AG04449 (cell line): ENCODE data around the gene ADAMTS12.

Experiments
- CTCF ChIA-PET: fragments of 350-600 bp; formaldehyde crosslinking; extraction: SDS; loops from one replicate; lab custom pipeline; 2021; ENCODE audit warnings: antibody characterized with exemption; lab: Yijun Ruan, JAX
- POLR2A ChIA-PET: fragments of 400-600, 350-600 bp; formaldehyde crosslinking; extraction: SDS; loops from one replicate; lab custom pipeline; 2020; ENCODE audit warnings: antibody characterized with exemption, inconsistent platforms; lab: Yijun Ruan, JAX
- DNase-seq: peaks from one replicate; pipeline ENCODE4 v3.0.0-alpha.2; 2010; ENCODE audit warnings: low read depth, low spot score
- H3K4me3 ChIP-seq: 2 replicates; pipeline ENCODE4 v1.5.1; 2011; ENCODE audit warnings: low read depth, mild to moderate bottlenecking, control low read depth, low read length
- CTCF ChIP-seq: IDR thresholded peaks from one replicate; pipeline ENCODE4 v1.5.1; 2011; ENCODE audit warnings: mild to moderate bottlenecking, moderate library complexity, low read length, control low read depth, inconsistent platforms; ENCODE audit not compliant: insufficient read depth; ENCODE audit errors: missing control alignments

Gene ADAMTS12

GRCh38 chr5:33937707-33938506, 46.1 kb upstream of the ADAMTS12 start:
- POLR2A ChIA-PET: interaction anchor here (1.6 kb wide), 1 partner anchor 213 kb away, joined by 5 read pairs; no protein-coding TSS in a partner anchor
- H3K4me3 ChIP-seq: no peak overlapping the region
- DNase-seq: no peak
- TF ChIP-seq CTCF: no peak
- CTCF ChIA-PET: interaction anchor here (3.7 to 4.8 kb wide), 2 partner anchors 26 to 468 kb away, joined by 21 to 39 read pairs; no protein-coding TSS in a partner anchor

- TF ChIP-seq CTCF: no peak
- ChIA-PET CTCF (interaction anchor here (1.2 to 4.8 kb wide), 7 partner anchors 9 to 467 kb away, joined by 3 to 39 read pairs (median 21); partner anchors contain the start of gene ADAMTS12), POLR2A (interaction anchor here (1.6 kb wide), 1 partner anchor 212 kb away, joined by 5 read pairs; no protein-coding TSS in a partner anchor)
- peak overlapping the region; percentile 59 for H3K4me3 ChIP-seq
- DNase-seq: no peak
Observed at GRCh38 chr5:33937017-33937706, 45.4 kb upstream of the ADAMTS12 start.

GRCh38 chr5:33936381-33937016, 44.7 kb upstream of the ADAMTS12 start, which contains the start of gene RXFP3:
Gene RXFP3, plus strand, starts transcription at chr5:33936386. Its CDS starts 355 bp downstream, at chr5:33936741.
- no peak for DNase-seq
- H3K4me3 ChIP-seq: peak within 1 kb of the TSS; percentile 59
- ChIA-PET CTCF (interaction anchor here (0.8 to 4.8 kb wide), 21 partner anchors 10 to 501 kb away, joined by 3 to 39 read pairs (median 7); partner anchors contain the start of gene ADAMTS12), POLR2A (interaction anchor here (1.6 kb wide), 1 partner anchor 211 kb away, joined by 5 read pairs; no protein-coding TSS in a partner anchor)
- TF ChIP-seq CTCF: no peak

- ChIA-PET CTCF (interaction anchor here (0.8 to 4.8 kb wide), 31 partner anchors 11 to 501 kb away, joined by 3 to 39 read pairs (median 6); partner anchors contain the start of gene ADAMTS12), POLR2A (interaction anchor here (1.6 kb wide), 1 partner anchor 211 kb away, joined by 5 read pairs; no protein-coding TSS in a partner anchor)
- no peak for TF ChIP-seq CTCF
- peak overlapping the region; percentile 59 for H3K4me3 ChIP-seq
- DNase-seq: no peak
Observed at GRCh38 chr5:33936004-33936380, 44.2 kb upstream of the ADAMTS12 start.

GRCh38 chr5:33934176-33934575, 42.4 kb upstream of the ADAMTS12 start:
- no peak for DNase-seq
- ChIA-PET POLR2A (interaction anchor here (0.6 kb wide), 1 partner anchor 378 kb away, joined by 3 read pairs; no protein-coding TSS in a partner anchor), CTCF (interaction anchor here (0.6 to 4.8 kb wide), 44 partner anchors 10 to 464 kb away, joined by 3 to 39 read pairs (median 5); partner anchors contain the start of gene ADAMTS12)
- H3K4me3 ChIP-seq: no peak overlapping the region
- TF ChIP-seq CTCF: no peak
